B cell (primary cell): ENCODE data around the gene PRRC2B. TPM values are rescaled to one million over a fixed set of nuclear protein-coding genes. Genes with fewer than 3 reads are reported as not detected.
A peak's percentile ranks its signal among the peaks of the same experiment; 100 is the strongest.
"Not testable (repeated sequence)": the region's sequence is repeated elsewhere in the genome, so short reads cannot be mapped to it uniquely, and the experiment has no call there.

Experiments
- ATAC-seq: fragments of 200-7000 bp; cut with Tn5 transposase; one replicate; pipeline ENCODE4 v1.10.0; 2021; ENCODE audit warnings: low read depth, mild to moderate bottlenecking, moderate number of reproducible peaks, moderate library complexity
- CTCF ChIA-PET: fragments of 350-600 bp; sonication (Branson Sonifier 250); formaldehyde crosslinking; loops from one replicate; lab custom pipeline; 2021; ENCODE audit warnings: antibody characterized with exemption, inconsistent platforms; lab: Charles Lee
- POLR2A ChIA-PET: fragments of 350-600 bp; sonication (Branson Sonifier 250); formaldehyde crosslinking; loops from one replicate; lab custom pipeline; 2021; ENCODE audit warnings: antibody characterized with exemption; lab: Charles Lee
- DNase-seq: peaks from one replicate; pipeline ENCODE4 v3.0.0; 2013
- H2AFZ ChIP-seq: 2 replicates; pipeline ENCODE4 v1.6.1; 2012; ENCODE audit warnings: mild to moderate bottlenecking, low read depth, low read length; ENCODE audit not compliant: insufficient read depth, poor library complexity, severe bottlenecking
- H3K27ac ChIP-seq, 2 donors: 1 replicate in 1 of 2; 2 replicates in 1 of 2; pipeline ENCODE4 v1.5.1; 2012 to 2013; ENCODE audit warnings: low read length in 2 of 2, mild to moderate bottlenecking in 2 of 2, moderate library complexity in 1 of 2
- H3K27me3 ChIP-seq, 4 experiments: fragments of 200-600 bp in 1 of 4; sonication (generic) in 1 of 4; replicated peaks in 1 of 4; 1 replicate in 2 of 4; 2 replicates in 2 of 4; pipeline versions ENCODE4 v1.6.1 to v1.7.0; 2013 to 2016; ENCODE audit warnings: low read length in 3 of 4, mild to moderate bottlenecking in 2 of 4, mixed read lengths in 1 of 4, moderate library complexity in 1 of 4; ENCODE audit not compliant: insufficient read depth in 4 of 4, control insufficient read depth in 3 of 4; ENCODE audit errors: control extremely low read depth in 1 of 4
- H3K36me3 ChIP-seq, 2 experiments: replicated peaks in 1 of 2; 1 replicate in 1 of 2; 2 replicates in 1 of 2; pipeline versions ENCODE4 v1.6.1 to v1.7.1; 2013; ENCODE audit warnings: low read length in 1 of 2; ENCODE audit not compliant: insufficient read depth in 2 of 2, control insufficient read depth in 1 of 2; ENCODE audit errors: control extremely low read depth in 1 of 2, extremely low read depth in 1 of 2
- H3K4me1 ChIP-seq, 2 donors: fragments of 200-600 bp in 1 of 2; sonication (generic) in 1 of 2; 1 replicate in 1 of 2; 2 replicates in 1 of 2; pipeline versions ENCODE4 v1.5.1 to v1.6.1; 2013 to 2017; ENCODE audit warnings: low read length in 2 of 2; ENCODE audit not compliant: control insufficient read depth in 2 of 2, insufficient read depth in 2 of 2
- H3K4me2 ChIP-seq: replicated peaks from 2 replicates; pipeline ENCODE3; 2012; ENCODE audit warnings: mild to moderate bottlenecking, low read depth, low read length; ENCODE audit not compliant: poor library complexity, severe bottlenecking
- H3K4me3 ChIP-seq, 5 experiments: fragments of 200-600 bp in 1 of 5; sonication (generic) in 1 of 5; 1 replicate in 3 of 5; 2 replicates in 2 of 5; pipeline versions ENCODE4 v1.5.1 to v1.7.0; 2011 to 2016; ENCODE audit warnings: low read length in 4 of 5, mild to moderate bottlenecking in 4 of 5, low read depth in 2 of 5, control low read depth in 1 of 5, moderate library complexity in 1 of 5; ENCODE audit not compliant: insufficient read depth in 1 of 5; ENCODE audit errors: control extremely low read depth in 1 of 5, extremely low read depth in 1 of 5
- H3K79me2 ChIP-seq: fragments of 200-600 bp; sonication (generic); one replicate; pipeline ENCODE4 v1.6.0; 2016; ENCODE audit warnings: low read length; ENCODE audit not compliant: control insufficient read depth, insufficient read depth
- H3K9ac ChIP-seq: fragments of 200-600 bp; sonication (generic); 2 replicates; pipeline ENCODE4 v1.6.1; 2017; ENCODE audit warnings: mild to moderate bottlenecking, low read length, moderate library complexity
- H3K9me3 ChIP-seq, 3 donors: one replicate each; pipeline versions ENCODE4 v1.6.1 to v1.7.1; 2013; ENCODE audit warnings: low read length in 2 of 3; ENCODE audit not compliant: control insufficient read depth in 2 of 3, insufficient read depth in 1 of 3; ENCODE audit errors: control extremely low read depth in 1 of 3
- H4K20me1 ChIP-seq: 2 replicates; pipeline ENCODE4 v1.6.0; 2012; ENCODE audit warnings: mild to moderate bottlenecking, low read length; ENCODE audit not compliant: insufficient read depth, control insufficient read depth, poor library complexity, severe bottlenecking
- H3K27ac Mint-ChIP-seq: one replicate; pipeline ENCODE4 v1.8.0; 2021; ENCODE audit warnings: mixed read lengths
- H3K27me3 Mint-ChIP-seq: one replicate; pipeline ENCODE4 v1.8.0; 2021; ENCODE audit warnings: mixed read lengths
- H3K4me1 Mint-ChIP-seq: one replicate; pipeline ENCODE4 v1.8.0; 2021; ENCODE audit warnings: mixed read lengths
- H3K4me3 Mint-ChIP-seq: one replicate; pipeline ENCODE4 v1.8.0; 2021; ENCODE audit warnings: mixed read lengths
- H3K9me3 Mint-ChIP-seq: one replicate; pipeline ENCODE4 v1.8.0; 2022; ENCODE audit warnings: mixed read lengths; ENCODE audit not compliant: insufficient read depth
- EZH2 ChIP-seq: IDR thresholded peaks from 2 replicates; pipeline ENCODE4 v1.6.1; 2012; ENCODE audit warnings: borderline replicate concordance, low read depth, mild to moderate bottlenecking, moderate library complexity, low read length; ENCODE audit not compliant: insufficient read depth, poor library complexity, severe bottlenecking
- WGBS: methylation state at CpG from one replicate; pipeline ENCODE4 v1.1.5; 2013; ENCODE audit warnings: missing lambda C conversion rate; ENCODE audit not compliant: insufficient coverage; 5-methylcytosine and 5-hydroxymethylcytosine counted together
- intact Hi-C: fragments of 100-400 bp; cut with micrococcal nuclease; formaldehyde crosslinking; loops from one replicate; pipeline ENCODE4 v1.10.0; 2022
- polyA plus RNA-seq: library from polyadenylated mRNA; depleted of rRNA; stranded (reverse); fragments of >200 nt; gene quantifications from 2 replicates; pipeline ENCODE4 v1.2.3, GENCODE V29; 2012
- total RNA-seq, 2 donors: library from RNA; stranded (reverse); fragments of 120-200 nt in 1 of 2; gene quantifications; 1 replicate in 1 of 2; 2 replicates in 1 of 2; pipeline versions ENCODE4 v1.2.3 to v1.2.4, GENCODE V29; 2013 to 2022
- TF ChIP-seq, protein P1 (sequence below): fragments of 200-600 bp; IDR thresholded peaks from one replicate; pipeline ENCODE4 v1.8.0; 2022; ENCODE audit warnings: antibody characterized with exemption, mild to moderate bottlenecking

PRRC2B gene
- total and polyA plus RNA-seq, 2 donors (not counting 1 experiment from before 2014, with no cell fraction given): 63.9 to 268 TPM

- Histone ChIP-seq H3K4me2 (no peak overlapping the region), H2AFZ (no peak overlapping the region), H4K20me1 (no peaks in the 10 kb centered on the region), H3K27me3 (no peaks in the 10 kb centered on the region), H3K9me3 (peaks cover 0 to 21% (median 9%) of the 10 kb centered on the region in 3 donors), H3K9ac (no peak overlapping the region), H3K4me3 (no peak overlapping the region), H3K79me2 (no peaks in the 10 kb centered on the region), H3K27ac (no peak overlapping the region), H3K36me3 (peaks cover 0 to 58% of the 10 kb centered on the region in 2 experiments), H3K4me1 (peaks cover 0 to 18% of the 10 kb centered on the region in 2 donors)
- intact Hi-C loops: no loop called here
- H3K27me3 Mint-ChIP-seq: no peaks in the 10 kb centered on the region
- TF ChIP-seq, protein P1, sequence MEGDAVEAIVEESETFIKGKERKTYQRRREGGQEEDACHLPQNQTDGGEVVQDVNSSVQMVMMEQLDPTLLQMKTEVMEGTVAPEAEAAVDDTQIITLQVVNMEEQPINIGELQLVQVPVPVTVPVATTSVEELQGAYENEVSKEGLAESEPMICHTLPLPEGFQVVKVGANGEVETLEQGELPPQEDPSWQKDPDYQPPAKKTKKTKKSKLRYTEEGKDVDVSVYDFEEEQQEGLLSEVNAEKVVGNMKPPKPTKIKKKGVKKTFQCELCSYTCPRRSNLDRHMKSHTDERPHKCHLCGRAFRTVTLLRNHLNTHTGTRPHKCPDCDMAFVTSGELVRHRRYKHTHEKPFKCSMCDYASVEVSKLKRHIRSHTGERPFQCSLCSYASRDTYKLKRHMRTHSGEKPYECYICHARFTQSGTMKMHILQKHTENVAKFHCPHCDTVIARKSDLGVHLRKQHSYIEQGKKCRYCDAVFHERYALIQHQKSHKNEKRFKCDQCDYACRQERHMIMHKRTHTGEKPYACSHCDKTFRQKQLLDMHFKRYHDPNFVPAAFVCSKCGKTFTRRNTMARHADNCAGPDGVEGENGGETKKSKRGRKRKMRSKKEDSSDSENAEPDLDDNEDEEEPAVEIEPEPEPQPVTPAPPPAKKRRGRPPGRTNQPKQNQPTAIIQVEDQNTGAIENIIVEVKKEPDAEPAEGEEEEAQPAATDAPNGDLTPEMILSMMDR: no peak
- TF ChIP-seq EZH2: no peak
- POLR2A ChIA-PET: no interaction called here
- WGBS: 42% methylated on average over 15 of the region's 15 CpGs
- H3K4me3 Mint-ChIP-seq: no peak overlapping the region
- CTCF ChIA-PET: no interaction called here
- ATAC-seq: no peak
- H3K27ac Mint-ChIP-seq: no peak overlapping the region
- DNase-seq: no peak
- H3K9me3 Mint-ChIP-seq: no peaks in the 10 kb centered on the region
- H3K4me1 Mint-ChIP-seq: peaks cover 5% of the 10 kb centered on the region
Measured at GRCh38 chr9:131513177-131513576, 119.3 kb downstream of the PRRC2B start.

- Histone ChIP-seq H3K36me3 (peaks cover 0 to 70% of the 10 kb centered on the region in 2 experiments), H3K27ac (peak overlapping the region; percentile 56 to 63), H3K4me1 (peaks cover 0 to 18% of the 10 kb centered on the region in 2 donors), H3K9me3 (peaks cover 0 to 21% (median 9%) of the 10 kb centered on the region in 3 donors)
- H4K20me1 ChIP-seq, ATAC-seq, DNase-seq, H3K9ac ChIP-seq, H3K9me3 Mint-ChIP-seq, CTCF ChIA-PET, H3K4me3 Mint-ChIP-seq, H3K79me2 ChIP-seq, H2AFZ ChIP-seq, H3K27me3 ChIP-seq, H3K27ac Mint-ChIP-seq, intact Hi-C loops, H3K4me2 ChIP-seq, POLR2A ChIA-PET, H3K4me1 Mint-ChIP-seq, H3K27me3 Mint-ChIP-seq, H3K4me3 ChIP-seq: not testable (repeated sequence)
- WGBS: 47% methylated on average over 10 of the region's 12 CpGs
Measured at GRCh38 chr9:131515559-131516031, 121.7 kb downstream of the PRRC2B start.
